Stimulated activated CD8-positive, alpha-beta memory T cell treated with anti-CD3 and anti-CD28 coated beads, Interleukin-12 subunit alpha, Interleukin-12 subunit beta, amount 100 ng/mL, for 24 hours (primary cell): Measurements from ENCODE around the gene PDGFRA.
"Not testable (repeated sequence)": the region's sequence is repeated elsewhere in the genome, so short reads cannot be mapped to it uniquely, and the experiment has no call there.

Experiments
- DNase-seq: peaks from one replicate; pipeline ENCODE4 v3.0.0-alpha.2; 2020; ENCODE audit errors: extremely low read depth

PDGFRA gene

GRCh38 chr4:54227256-54228055 is 1.6 kb upstream of the PDGFRA start:
- no peak for DNase-seq

GRCh38 chr4:54228056-54228527 is 1.0 kb upstream of the PDGFRA start:
- DNase-seq, result no peak

- no peak for DNase-seq
Observed at GRCh38 chr4:54228546-54228945, 547 bp upstream of the PDGFRA start.

- no peak for DNase-seq
Observed at GRCh38 chr4:54229631-54230483, 764 bp downstream of the PDGFRA start.

GRCh38 chr4:54230484-54231418 is 1.7 kb downstream of the PDGFRA start:
- DNase-seq, result no peak

GRCh38 chr4:54231419-54231767 is 2.3 kb downstream of the PDGFRA start:
- DNase-seq, result no peak

GRCh38 chr4:54231768-54232688 is 2.9 kb downstream of the PDGFRA start:
- no peak for DNase-seq

- peak; percentile 61 for DNase-seq
Observed at GRCh38 chr4:54233277-54233696, 4.2 kb downstream of the PDGFRA start.

GRCh38 chr4:54233697-54234496 is 4.8 kb downstream of the PDGFRA start:
- peak; percentile 24 for DNase-seq

- DNase-seq, result no peak
Observed at GRCh38 chr4:54234497-54235205, 5.6 kb downstream of the PDGFRA start.

GRCh38 chr4:54236316-54236715 is 7.2 kb downstream of the PDGFRA start:
- DNase-seq, result not testable (repeated sequence)

- no peak for DNase-seq
Observed at GRCh38 chr4:54237770-54238169, 8.7 kb downstream of the PDGFRA start.

- no peak for DNase-seq
Observed at GRCh38 chr4:54238389-54238788, 9.3 kb downstream of the PDGFRA start.

- not testable (repeated sequence) for DNase-seq
Observed at GRCh38 chr4:54241268-54241823, 12.3 kb downstream of the PDGFRA start.

GRCh38 chr4:54243541-54243940 is 14.4 kb downstream of the PDGFRA start:
- not testable (repeated sequence) for DNase-seq

GRCh38 chr4:54252312-54252711 is 23.2 kb downstream of the PDGFRA start:
- not testable (repeated sequence) for DNase-seq

- no peak for DNase-seq
Observed at GRCh38 chr4:54254116-54254914, 25.2 kb downstream of the PDGFRA start.

GRCh38 chr4:54254915-54255246 is 25.8 kb downstream of the PDGFRA start:
- DNase-seq, result no peak
